HUDEP-2 (cell line): ENCODE measurements around the gene TSPOAP1.
A peak's percentile ranks its signal among the peaks of the same experiment; 100 is the strongest.

Experiments
- DNase-seq, 76 experiments: peaks; one replicate each; lab custom pipeline; 2025; ENCODE audit not compliant: unreplicated experiment in 76 of 76; lab: John Stamatoyannopoulos, UW

Gene TSPOAP1

DNA sequence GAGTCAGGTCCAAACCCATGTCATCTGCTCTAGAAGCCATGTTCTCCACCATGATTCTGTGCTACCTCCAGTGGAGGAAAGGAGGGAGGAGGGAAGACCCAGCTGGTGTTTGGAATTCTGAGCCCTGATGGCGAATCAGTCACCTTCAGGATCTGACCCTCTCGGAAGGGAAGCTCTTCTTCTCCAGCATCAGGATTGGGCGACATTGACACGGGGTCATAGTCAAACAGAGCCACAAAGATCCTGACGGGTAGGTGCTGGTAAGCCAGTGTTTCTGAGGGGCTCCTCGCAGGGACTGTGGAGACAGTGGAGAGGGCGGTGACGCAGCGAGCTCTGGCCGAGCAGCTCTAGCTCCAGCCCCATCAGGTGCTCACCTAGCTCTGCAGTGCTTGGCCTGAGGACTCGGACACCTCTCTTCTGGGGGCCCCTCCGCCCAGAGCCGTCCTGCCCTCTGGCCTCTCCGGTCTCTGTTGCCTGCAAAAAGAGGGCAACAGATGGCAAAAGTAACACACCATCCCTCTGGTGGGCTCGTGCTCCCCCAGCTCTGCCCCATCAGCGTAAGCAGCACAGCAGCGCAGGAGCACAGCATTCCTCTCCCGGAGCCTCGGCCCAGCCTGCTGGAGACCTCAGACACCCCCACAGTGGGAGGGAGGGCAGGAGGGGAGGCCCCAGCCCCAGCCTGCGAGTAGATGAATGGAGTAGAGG lies 21.0 kb downstream of the TSPOAP1 start:
- no peak for DNase-seq

- DNase-seq: no peak
Measured at GRCh38 chr17:58306131-58306951, 22.3 kb downstream of the TSPOAP1 start.

DNA sequence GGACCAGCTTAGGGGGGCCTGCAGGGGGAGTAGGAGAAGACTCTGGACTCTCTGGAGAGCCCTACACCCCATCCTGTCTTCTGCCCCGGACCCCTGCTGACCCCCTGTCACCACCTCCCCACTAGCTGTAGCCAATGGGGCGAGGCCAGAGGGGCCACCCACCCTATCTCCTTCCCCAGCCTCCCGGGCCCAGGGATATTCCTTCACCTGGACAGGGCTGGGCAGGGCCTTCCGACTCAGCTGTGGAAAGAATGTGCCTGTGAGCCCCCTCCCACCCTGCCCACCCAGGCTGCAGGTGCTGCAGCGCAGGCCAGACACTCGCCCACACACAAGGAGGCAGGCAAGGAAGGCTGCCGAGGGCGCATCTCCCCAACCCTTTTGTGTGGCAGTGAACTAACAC lies 23.0 kb downstream of the TSPOAP1 start:
- DNase-seq: no peak

GRCh38 chr17:58304750-58305486 lies 23.7 kb downstream of the TSPOAP1 start:
- no peak for DNase-seq

GRCh38 chr17:58303971-58304749 lies 24.4 kb downstream of the TSPOAP1 start:
- peak in 52 of 76 experiments; percentile 2 to 69 (median 38) for DNase-seq

GRCh38 chr17:58302919-58303585 lies 25.5 kb downstream of the TSPOAP1 start:
- DNase-seq: no peak

GRCh38 chr17:58302171-58302918 lies 26.2 kb downstream of the TSPOAP1 start:
- DNase-seq: no peak

GRCh38 chr17:58301504-58302150 lies 27.0 kb downstream of the TSPOAP1 start:
- DNase-seq: no peak

DNA sequence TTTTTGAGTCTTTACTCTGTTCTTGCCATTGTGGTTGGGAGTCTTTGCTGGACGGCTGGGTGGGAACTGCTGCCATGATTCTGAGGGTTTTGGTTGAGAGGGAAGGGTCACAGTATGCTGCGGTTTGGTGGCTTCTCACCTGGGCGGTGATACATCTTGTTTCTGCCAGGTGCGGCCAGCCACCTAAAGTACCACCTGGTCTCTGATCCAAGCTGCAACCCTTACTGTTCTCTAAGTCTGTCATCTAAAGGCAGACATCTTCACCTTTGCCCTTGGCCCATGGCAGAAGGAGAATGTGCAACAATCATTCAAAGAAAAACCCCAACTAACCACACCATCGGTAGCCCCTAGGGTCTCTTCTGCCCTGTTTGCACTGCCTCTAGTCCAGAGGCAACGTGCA lies 28.3 kb downstream of the TSPOAP1 start:
- no peak for DNase-seq

DNA sequence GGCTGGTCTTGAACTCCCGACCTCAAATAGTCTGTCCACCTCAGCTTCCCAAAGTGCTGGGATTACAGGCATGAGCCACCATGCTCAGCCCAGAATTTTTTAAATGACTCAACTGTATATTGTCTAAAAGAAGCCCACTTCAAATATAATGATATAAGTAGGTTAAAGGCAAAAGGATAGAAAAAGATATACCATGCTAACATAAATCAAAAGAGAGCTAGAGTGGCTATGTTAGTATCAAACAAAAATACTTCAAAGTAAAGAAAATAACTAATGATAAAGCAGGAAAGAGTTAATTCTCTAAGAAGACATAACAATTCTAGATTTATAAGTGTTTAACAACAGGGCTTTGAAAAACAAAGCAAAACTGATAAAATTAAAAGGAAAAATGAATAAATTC lies 34.6 kb downstream of the TSPOAP1 start:
- DNase-seq: no peak

DNA sequence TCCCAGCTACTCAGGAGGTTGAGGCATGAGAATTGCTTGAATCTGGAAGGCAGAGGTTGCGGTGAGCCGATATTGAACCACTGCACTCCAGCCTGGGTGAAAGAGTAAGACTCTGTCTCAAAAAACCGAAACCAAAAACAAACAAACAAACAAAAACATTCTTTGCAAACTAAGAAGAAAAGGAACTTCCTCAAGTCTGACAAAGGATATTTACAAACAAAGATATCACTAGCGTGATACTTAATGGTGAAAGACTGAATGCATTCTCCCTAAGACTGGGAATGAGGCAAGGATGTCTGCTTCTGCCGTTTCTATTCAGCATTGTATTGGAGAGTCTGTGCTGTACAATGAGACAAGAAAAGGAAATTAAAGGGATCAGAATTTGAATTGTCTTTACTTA lies 37.3 kb downstream of the TSPOAP1 start:
- DNase-seq: no peak

- DNase-seq: peak in 35 of 76 experiments; percentile 3 to 51 (median 13)
Measured at GRCh38 chr17:58289869-58290268, 38.7 kb downstream of the TSPOAP1 start.

DNA sequence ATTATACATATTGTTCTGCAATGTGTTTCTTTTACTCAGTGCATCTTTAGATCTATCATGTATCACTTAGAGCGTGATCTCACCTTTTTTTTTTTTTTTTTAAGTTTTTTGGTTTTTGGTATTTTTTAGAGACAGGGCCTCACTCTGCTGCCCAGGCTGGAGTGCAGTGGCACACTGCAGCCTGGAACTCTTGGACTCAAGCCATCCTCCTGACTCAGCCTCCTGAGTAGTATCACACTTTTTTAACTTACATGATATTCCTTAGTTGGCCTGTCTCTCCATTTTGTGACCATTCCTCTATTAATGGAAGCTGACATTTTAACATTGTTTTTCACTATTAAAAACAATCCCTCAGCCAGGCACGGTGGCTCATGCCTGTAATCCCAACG lies 43.2 kb downstream of the TSPOAP1 start:
- DNase-seq: no peak

DNA sequence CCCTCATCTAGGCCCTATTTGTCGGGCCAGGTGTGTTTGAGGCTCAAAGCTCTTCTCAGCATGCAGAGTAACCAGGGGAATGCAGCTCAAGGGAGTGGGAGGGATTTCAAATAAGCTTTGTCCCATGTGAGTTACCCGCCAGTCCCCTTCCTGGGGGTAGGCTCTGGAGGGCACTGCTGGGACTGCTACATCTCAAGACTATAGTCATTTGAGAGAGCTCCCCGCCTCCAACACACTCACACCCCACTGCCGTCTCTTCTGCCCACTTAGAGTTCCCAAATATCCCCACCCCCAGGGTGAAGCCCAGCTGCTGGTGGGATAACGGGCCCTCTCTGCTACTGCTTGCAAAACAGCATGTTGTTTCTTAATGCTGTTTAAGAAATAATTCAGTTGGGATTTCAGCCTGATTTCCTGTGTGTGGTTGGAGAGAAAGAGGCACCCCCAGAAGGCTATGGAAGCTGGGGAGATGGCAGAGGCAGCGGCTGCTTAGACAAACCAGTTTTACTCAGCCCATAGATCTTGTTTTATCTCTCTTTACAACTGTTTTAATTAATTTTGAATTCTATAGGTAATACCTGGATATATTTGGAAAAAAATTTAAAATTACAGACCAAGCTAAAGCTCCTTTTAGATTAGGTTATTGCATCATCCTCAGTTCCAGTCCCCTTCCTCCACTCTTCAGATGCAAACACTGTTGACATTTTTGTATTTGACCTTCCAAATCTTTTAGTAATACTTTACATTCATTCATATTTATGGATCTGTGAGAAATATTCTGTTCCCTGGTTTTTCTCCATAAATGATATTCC lies 43.8 kb downstream of the TSPOAP1 start:
- DNase-seq: no peak

DNA sequence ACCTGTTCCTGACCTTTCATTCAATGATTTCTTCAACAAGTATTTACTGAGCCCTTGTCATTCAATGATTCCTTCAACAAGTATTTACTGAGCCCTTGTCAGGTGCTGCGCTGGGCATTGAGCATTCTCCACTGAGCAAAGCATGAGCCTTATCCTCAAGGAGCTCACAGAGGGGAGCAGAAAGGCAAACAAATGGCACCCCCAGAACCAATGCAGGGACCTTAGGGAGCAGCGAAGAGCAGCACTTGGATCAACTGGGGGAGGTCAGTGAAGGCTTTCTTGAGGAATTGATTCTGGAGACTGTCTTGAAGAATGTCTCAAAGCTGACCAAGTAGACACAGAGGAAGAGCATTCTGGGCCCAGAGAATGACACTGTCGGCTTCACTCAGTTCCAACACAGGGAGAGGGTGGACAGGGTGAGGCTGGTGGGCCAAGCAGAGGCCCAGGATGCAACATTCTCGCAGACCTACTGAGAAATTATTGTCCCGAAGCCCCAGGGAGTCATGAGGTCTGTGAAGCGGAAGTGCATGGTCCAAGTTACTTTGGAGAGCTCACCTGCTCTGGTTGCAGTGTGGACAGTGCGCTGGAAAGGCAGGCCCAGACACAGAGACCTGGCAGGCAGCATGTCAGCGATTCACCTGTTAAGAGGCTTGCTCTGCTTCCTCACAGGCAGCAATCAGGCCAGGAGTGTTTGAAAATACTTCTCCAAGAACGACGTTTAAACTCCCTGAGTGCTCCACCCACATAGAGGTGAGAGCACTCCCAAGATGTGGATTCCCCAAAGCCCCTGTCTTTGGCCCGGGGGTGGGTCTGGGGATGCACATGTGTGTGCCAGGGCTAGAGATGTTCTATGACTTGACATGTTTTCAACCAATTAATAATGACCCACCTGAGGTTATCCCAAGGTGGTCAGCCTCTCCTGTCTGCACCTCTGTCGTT lies 44.7 kb downstream of the TSPOAP1 start:
- DNase-seq: no peak

DNA sequence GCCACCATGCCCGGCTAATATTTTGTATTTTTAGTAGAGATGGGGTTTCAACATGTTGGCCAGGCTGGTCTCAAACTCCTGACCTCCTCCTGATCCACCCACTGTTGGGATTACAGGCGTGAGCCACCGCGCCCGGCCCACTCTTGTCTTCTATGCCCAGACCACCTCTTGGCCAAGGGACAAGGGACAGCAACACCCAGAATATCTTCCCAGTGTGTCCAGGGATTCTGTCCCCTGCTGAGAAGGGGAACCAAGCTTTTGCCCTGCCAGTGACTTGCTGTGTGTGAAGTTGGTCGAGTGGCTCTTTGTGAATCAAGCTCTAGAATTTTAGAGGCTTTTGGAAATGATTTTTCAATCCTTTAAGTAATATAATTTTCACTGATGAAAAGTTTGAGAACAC lies 46.2 kb downstream of the TSPOAP1 start:
- DNase-seq: no peak

- no peak for DNase-seq
Measured at GRCh38 chr17:58281511-58282011, 47.0 kb downstream of the TSPOAP1 start.
